Suppressor macrophage treated with lipopolysaccharide for 4 hours (primary cell): ENCODE data around the gene STRA6.

ENCODE experiments used
- DNase-seq: peaks from one replicate; pipeline ENCODE4 v3.0.0-alpha.2; 2020

Gene STRA6

GRCh38 chr15:74202452-74203401 is at the start of gene STRA6:
Gene STRA6 (minus strand): TSS chr15:74202787. CDS start chr15:74202267, 520 bp downstream.
- no peak for DNase-seq

- no peak for DNase-seq
Measured at GRCh38 chr15:74252291-74252690, 49.7 kb upstream of the STRA6 start.

DNA sequence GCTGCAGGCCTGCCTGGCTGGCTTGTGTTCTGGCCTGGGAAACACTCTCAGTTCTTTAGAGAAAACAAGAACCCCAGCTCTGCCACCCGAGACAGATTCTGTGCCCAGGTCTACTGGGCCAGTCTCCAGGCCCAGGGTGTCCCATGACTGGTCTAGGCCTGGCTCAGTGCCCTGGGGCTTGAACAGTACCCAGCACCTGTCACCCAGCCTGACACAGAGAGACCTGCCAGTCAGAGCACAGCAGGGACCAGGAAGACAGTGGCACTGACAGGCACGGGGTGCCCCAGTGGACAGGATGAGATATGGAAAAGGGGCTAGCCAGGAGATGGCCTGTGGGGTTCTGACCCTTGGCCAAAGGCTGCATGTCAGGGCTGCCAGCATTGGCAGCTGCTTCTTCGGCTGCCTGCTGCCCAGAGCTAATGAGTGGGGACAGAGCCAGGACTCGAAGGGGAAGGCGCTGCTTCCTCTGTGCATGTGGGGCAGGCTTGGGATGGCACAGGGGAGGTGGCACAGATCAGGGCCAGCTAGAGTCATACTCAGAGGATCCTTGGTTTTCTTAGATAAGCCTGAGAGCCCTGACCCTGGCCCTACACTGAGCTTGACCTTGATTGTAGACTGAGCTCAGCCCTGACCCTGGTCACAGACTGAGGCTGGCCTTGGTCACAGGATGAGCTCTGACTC is 48.7 kb upstream of the STRA6 start:
- no peak for DNase-seq

GRCh38 chr15:74250266-74250665 is 47.7 kb upstream of the STRA6 start:
- DNase-seq = no peak

DNA sequence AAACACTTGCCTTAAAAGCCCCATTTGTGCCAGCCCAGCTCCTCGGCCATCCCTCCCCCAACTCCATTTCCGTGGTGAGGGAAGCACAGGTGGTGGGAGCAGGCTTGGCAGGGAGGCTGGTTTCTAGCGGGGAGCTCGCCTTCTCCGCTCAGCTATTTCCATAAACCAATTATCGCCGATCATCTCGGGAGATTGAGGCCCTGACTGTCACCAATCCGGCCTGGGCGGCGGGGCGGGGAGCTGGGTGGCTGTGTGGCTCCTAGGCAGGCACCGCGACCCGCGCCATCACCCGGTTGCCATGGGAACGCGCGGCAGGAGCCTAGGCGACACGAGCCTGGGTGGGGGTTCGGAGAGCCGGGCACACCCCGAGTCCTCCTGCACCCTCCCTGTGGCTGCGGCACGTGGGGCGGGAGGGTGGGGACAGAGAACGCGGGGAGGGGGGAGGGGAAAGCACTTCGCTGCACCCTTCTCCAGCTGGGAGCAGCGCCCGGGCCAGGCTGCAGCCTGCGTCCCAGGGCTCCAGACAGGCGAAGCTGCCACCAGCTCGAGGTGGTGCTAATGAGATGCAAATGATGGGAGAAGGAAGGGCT is 42.9 kb upstream of the STRA6 start:
- no peak for DNase-seq

GRCh38 chr15:74244822-74245341 is 42.3 kb upstream of the STRA6 start:
- DNase-seq = no peak

- DNase-seq = no peak
Measured at GRCh38 chr15:74243431-74243830, 40.8 kb upstream of the STRA6 start.

DNA sequence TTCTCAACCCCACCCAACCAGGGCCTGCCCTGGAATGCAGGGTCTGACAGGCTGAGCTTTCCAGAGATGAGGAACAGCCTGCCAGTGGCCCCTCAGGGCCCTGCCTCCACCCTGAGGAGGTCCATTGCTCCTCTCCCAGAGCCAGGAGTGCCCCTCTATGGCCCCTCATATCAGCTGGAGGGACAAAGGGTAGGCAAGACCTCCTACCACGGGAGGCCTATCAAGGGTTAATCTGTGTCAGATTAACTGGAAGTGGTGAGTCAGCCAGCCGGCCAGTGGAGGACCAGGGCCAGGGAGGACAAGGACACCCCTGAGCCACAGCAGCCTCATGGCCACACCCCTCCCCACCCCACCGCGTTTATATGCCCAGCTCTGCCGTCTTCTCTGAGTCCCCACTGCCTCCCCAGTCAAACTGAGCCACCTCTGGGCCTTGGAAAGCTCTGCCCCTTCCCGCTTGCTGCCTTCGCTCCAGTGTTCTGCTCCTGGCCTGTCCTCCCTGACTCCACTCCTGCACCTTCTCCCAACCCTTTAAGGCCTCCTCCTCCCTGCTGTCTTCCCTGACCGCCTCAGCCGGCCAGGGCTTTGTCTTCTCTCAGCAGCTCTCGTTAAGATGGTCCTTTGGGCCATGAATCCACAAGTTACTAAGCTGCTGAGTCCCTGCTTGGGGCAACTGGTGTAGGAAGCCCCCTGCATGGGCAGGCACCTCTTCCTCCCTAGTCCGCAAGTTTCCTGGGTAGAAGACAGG is 40.0 kb upstream of the STRA6 start:
- DNase-seq = no peak

- DNase-seq = no peak
Measured at GRCh38 chr15:74240897-74241614, 38.5 kb upstream of the STRA6 start.

GRCh38 chr15:74240002-74240568 is 37.5 kb upstream of the STRA6 start:
- peak; percentile 7 for DNase-seq

DNA sequence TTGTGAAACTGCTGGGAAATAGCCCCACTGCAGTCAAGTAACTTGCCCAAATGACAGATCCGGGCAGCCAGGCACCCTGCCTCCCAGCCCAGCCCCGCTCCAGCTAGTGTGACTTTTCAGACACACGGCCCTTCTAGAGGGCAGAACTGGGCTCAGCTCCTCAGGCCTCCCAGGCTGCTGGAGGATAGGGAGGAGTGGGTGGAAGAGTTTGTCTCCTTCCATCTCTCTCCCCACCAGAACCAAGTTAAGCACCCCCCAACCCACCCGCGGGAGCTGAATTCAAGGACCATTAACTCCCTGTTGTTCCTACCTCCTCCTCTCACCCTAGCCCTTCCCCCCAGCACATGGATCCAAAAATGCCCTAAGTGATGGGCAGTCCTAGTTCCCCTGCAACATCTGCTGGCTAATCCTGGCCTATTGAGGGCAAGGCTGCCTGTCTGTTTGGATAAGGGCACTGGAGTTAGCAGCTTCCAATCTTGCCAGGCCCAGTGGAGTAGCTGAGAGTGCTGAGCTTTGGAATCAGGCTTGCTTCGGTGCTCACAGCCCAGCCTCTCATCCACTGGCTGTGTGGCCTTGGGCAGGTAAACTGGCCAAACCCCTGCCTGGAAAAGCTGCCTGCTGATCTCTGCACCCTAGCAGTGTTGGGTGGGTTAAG is 36.6 kb upstream of the STRA6 start:
- no peak for DNase-seq

GRCh38 chr15:74235962-74236361 is 33.4 kb upstream of the STRA6 start, which contains the start of gene CCDC33:
Gene CCDC33 (plus strand): TSS chr15:74236326. CDS start chr15:74236720, 394 bp downstream.
- DNase-seq = peak; percentile 12

GRCh38 chr15:74234598-74234875 is 31.9 kb upstream of the STRA6 start:
- no peak for DNase-seq

- no peak for DNase-seq
Measured at GRCh38 chr15:74233851-74234597, 31.4 kb upstream of the STRA6 start.

DNA sequence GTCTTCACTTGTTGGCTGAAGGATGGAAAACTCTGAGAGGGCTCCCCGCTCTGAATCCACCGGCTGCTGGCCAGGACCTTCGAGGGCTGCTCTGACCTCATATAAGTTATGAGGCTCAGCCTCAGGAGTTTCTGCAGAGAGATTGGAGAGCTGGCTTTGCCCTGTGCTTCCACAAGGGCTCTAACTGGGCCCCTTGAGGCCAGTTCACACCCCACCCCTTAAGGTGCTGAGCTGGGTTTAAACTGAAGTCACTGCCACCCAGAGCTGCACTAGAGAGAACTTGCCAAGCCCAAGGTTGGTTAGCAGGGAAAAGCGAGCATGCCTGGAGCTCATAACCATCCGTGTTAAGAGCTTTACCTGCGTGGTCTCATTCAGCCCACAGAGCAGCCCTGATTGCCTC is 30.8 kb upstream of the STRA6 start:
- no peak for DNase-seq

DNA sequence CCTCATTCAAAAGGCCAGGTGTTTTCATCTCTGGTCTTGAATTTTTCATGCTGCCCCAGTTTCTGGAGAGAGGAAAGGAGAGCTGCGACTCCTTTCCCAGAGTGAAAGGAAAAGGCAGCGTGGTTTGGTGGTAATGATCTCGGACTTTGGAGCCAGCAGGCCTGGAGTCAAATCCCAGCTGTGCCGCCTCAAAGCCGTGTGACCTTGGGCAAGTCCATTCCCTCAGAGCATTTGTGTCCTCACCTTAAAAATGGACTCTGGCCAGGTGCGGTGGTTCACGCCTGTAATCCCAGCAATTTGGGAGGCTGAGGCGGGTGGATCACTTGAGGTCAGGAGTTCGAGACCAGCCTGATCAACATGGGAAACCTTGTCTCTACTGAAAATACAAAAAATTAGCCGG is 28.9 kb upstream of the STRA6 start:
- no peak for DNase-seq

- DNase-seq = no peak
Measured at GRCh38 chr15:74229686-74230085, 27.1 kb upstream of the STRA6 start.

DNA sequence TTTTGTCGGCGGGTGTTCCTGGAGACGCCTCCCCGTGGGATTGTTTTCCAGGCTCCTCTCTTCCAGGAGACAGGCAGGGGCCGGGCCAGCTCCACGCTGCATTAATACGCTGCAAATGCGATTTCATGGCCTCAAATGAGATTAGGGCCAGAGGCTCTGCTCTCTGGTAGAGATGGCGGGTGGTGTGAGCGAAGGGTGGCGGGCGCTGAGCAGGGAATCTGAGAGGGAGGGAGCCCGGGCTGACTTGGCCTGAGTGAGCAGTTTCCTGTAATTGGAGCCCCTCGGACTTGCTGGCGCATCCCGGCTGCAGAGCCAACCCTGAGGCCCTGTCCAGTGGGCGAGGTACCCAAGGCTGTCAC is 26.1 kb upstream of the STRA6 start:
- DNase-seq = no peak

DNA sequence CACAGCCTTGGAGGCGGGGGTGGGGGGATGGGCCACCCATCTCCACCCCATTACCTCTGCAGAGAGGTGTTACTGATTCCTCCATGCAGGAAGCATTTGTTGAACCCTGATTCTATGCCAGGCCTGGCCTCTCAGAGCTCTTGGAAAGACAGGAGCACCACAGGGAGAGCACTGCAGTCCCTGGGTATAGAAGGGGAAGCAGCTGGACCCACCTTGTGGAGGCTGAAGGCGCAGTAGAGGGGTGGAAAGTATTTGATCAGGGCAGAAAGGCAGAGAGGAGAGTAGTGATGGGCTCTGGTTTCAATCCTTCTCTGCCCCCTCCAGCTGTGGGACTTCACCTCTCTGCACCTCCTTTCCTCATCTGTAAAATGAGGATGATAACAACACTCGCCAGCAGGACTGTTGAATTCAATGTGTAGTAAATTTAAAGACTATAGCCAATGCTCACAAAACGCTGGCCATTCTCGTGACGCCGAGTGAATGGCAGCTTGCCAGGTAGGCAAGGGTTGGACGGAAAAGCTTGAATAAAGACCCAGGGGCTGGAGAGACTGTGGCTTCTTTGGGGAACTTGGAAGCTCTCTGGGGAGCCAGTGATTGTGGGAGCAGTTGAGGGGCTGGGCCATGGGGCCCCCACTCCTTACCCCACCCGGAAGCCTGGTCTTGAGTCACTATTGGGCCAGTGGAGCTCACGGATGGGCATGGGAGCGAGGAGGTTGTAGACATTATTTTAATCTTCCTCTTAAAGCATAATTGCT is 25.6 kb upstream of the STRA6 start:
- DNase-seq = no peak
